GM23248 (cell line): ENCODE results near the gene SPATS2L. TPM values are rescaled to one million over a fixed set of nuclear protein-coding genes. Genes with fewer than 3 reads are reported as not detected.
A peak's percentile ranks its signal among the peaks of the same experiment; 100 is the strongest.

Experiments used
- DNase-seq: peaks from one replicate; pipeline ENCODE4 v3.0.0-alpha.2; 2015
- H2AFZ ChIP-seq: fragments of 200-600 bp; sonication (generic); 2 replicates; pipeline ENCODE4 v1.6.1; 2016; ENCODE audit warnings: antibody characterized with exemption
- H3F3A ChIP-seq: fragments of 200-600 bp; sonication (generic); 2 replicates; pipeline ENCODE4 v1.6.1; 2016; ENCODE audit warnings: mild to moderate bottlenecking, antibody characterized with exemption, mixed run types; ENCODE audit not compliant: insufficient read depth
- H3K27ac ChIP-seq: fragments of 200-600 bp; sonication (generic); 2 replicates; pipeline ENCODE4 v1.5.1; 2016; ENCODE audit warnings: mild to moderate bottlenecking
- H3K27me3 ChIP-seq: fragments of 200-600 bp; sonication (generic); replicated peaks from 2 replicates; pipeline ENCODE4 v1.6.1; 2016; ENCODE audit warnings: mild to moderate bottlenecking; ENCODE audit not compliant: insufficient read depth
- H3K36me3 ChIP-seq: fragments of 200-600 bp; sonication (generic); 2 replicates; pipeline ENCODE4 v1.6.1; 2016; ENCODE audit warnings: low read depth, mild to moderate bottlenecking
- H3K4me1 ChIP-seq: fragments of 200-600 bp; sonication (generic); 2 replicates; pipeline ENCODE4 v1.6.1; 2016; ENCODE audit warnings: mild to moderate bottlenecking; ENCODE audit not compliant: insufficient read depth
- H3K4me2 ChIP-seq: fragments of 200-600 bp; sonication (generic); one replicate; pipeline ENCODE4 v1.6.1; 2016; ENCODE audit warnings: mild to moderate bottlenecking; ENCODE audit not compliant: unreplicated experiment
- H3K4me3 ChIP-seq: fragments of 200-600 bp; sonication (generic); 2 replicates; pipeline ENCODE4 v1.5.1; 2016; ENCODE audit warnings: mild to moderate bottlenecking
- H3K79me2 ChIP-seq: fragments of 200-600 bp; sonication (generic); 2 replicates; pipeline ENCODE4 v1.6.1; 2016; ENCODE audit warnings: mild to moderate bottlenecking; ENCODE audit not compliant: insufficient read depth
- H3K9ac ChIP-seq: fragments of 200-600 bp; sonication (generic); 2 replicates; pipeline ENCODE4 v1.6.1; 2016; ENCODE audit warnings: mild to moderate bottlenecking
- H3K9me2 ChIP-seq: fragments of 200-600 bp; sonication (generic); 2 replicates; pipeline ENCODE4 v1.6.1; 2016; ENCODE audit warnings: mixed run types, mild to moderate bottlenecking, moderate library complexity; ENCODE audit not compliant: insufficient read depth
- H3K9me3 ChIP-seq: fragments of 200-600 bp; sonication (generic); one replicate; pipeline ENCODE4 v1.6.1; 2017; ENCODE audit warnings: low read depth
- H4K20me1 ChIP-seq: fragments of 200-600 bp; sonication (generic); 2 replicates; pipeline ENCODE4 v1.6.0; 2016; ENCODE audit not compliant: insufficient read depth
- EZH2 ChIP-seq: fragments of 200-600 bp; sonication (generic); IDR thresholded peaks from 2 replicates; pipeline ENCODE4 v1.6.1; 2018; ENCODE audit warnings: antibody characterized with exemption, mild to moderate bottlenecking; ENCODE audit not compliant: insufficient read depth, poor library complexity, severe bottlenecking
- EZH2phosphoT487 ChIP-seq: fragments of 200-600 bp; sonication (generic); IDR thresholded peaks from 2 replicates; pipeline ENCODE4 v1.6.1; 2018; ENCODE audit warnings: antibody characterized with exemption, moderate library complexity, mild to moderate bottlenecking, low read depth; ENCODE audit not compliant: insufficient read depth
- WGBS, 2 experiments: methylation state at CpG; one replicate each; pipeline ENCODE4 v1.1.6; 2015 to 2017; ENCODE audit warnings: low lambda C conversion rate in 2 of 2, low coverage in 1 of 2; ENCODE audit errors: missing lambda C conversion rate in 2 of 2; 5-methylcytosine and 5-hydroxymethylcytosine counted together
- in situ Hi-C: fragments of 300-500 bp; cut with MboI; formaldehyde crosslinking; loops from 2 replicates; pipeline ENCODE4 v1.15.0; 2020
- polyA plus RNA-seq: library from polyadenylated mRNA; unstranded; fragments of >200 nt; fragmentation: Nextera tagmentation; extraction: Ambion mirVana; gene quantifications from 2 replicates; pipeline ENCODE4 v1.2.1, GENCODE V29; 2016
- total RNA-seq: library from RNA; depleted of rRNA; stranded (reverse); fragments of >200 nt; shearing (Covaris generic); gene quantifications from 2 replicates; pipeline ENCODE4 v1.2.3, GENCODE V29; 2014

The SPATS2L gene
- total and polyA plus RNA-seq, 2 experiments from 2014 or later = 78.3 to 128 TPM

- no peak overlapping the region for H2AFZ ChIP-seq
- no peaks in the 10 kb centered on the region for H3K9me2 ChIP-seq
- peak; percentile 8 for DNase-seq
- no peaks in the 10 kb centered on the region for H3K27me3 ChIP-seq
- H3K9me3 ChIP-seq = no peaks in the 10 kb centered on the region
- H4K20me1 ChIP-seq = no peaks in the 10 kb centered on the region
- no peak overlapping the region for H3K4me3 ChIP-seq
- no peak for TF ChIP-seq EZH2
- TF ChIP-seq EZH2phosphoT487 = no peak
- WGBS, 2 experiments = 44 to 45% methylated on average over 5 of the region's 5 CpGs
- H3K4me2 ChIP-seq = no peak overlapping the region
- no peak overlapping the region for H3K9ac ChIP-seq
- no peaks in the 10 kb centered on the region for H3K4me1 ChIP-seq
- no peaks in the 10 kb centered on the region for H3K36me3 ChIP-seq
- no peaks in the 10 kb centered on the region for H3K79me2 ChIP-seq
- H3F3A ChIP-seq = no peaks in the 10 kb centered on the region
- in situ Hi-C loops = no loop called here
- H3K27ac ChIP-seq = no peak overlapping the region
Measured at GRCh38 chr2:200275295-200276013, 31.0 kb upstream of the SPATS2L start.

- Histone ChIP-seq H3K27ac (no peak overlapping the region), H3K4me1 (no peaks in the 10 kb centered on the region), H4K20me1 (no peaks in the 10 kb centered on the region), H3K9me3 (no peaks in the 10 kb centered on the region), H3K9me2 (no peaks in the 10 kb centered on the region), H2AFZ (no peak overlapping the region), H3K36me3 (no peaks in the 10 kb centered on the region), H3K79me2 (no peaks in the 10 kb centered on the region), H3K9ac (no peak overlapping the region), H3K4me3 (no peak overlapping the region), H3K27me3 (no peaks in the 10 kb centered on the region), H3F3A (no peaks in the 10 kb centered on the region), H3K4me2 (no peak overlapping the region)
- in situ Hi-C loops = no loop called here
- TF ChIP-seq EZH2 = no peak
- no peak for TF ChIP-seq EZH2phosphoT487
- 75 to 84% methylated on average over 2 of the region's 2 CpGs for WGBS, 2 experiments
- no peak for DNase-seq
Measured at GRCh38 chr2:200276472-200276871, 30.0 kb upstream of the SPATS2L start.

GRCh38 chr2:200278694-200279316 lies 27.7 kb upstream of the SPATS2L start:
- H3K27ac ChIP-seq = no peak overlapping the region
- H4K20me1 ChIP-seq = no peaks in the 10 kb centered on the region
- no peaks in the 10 kb centered on the region for H3K79me2 ChIP-seq
- no peaks in the 10 kb centered on the region for H3F3A ChIP-seq
- no peak overlapping the region for H3K4me2 ChIP-seq
- no peak for DNase-seq
- TF ChIP-seq EZH2 = no peak
- no peaks in the 10 kb centered on the region for H3K36me3 ChIP-seq
- WGBS, 2 experiments = 53 to 61% methylated on average over 6 of the region's 6 CpGs
- H2AFZ ChIP-seq = no peak overlapping the region
- H3K9ac ChIP-seq = no peak overlapping the region
- no peaks in the 10 kb centered on the region for H3K27me3 ChIP-seq
- H3K4me3 ChIP-seq = no peak overlapping the region
- no peaks in the 10 kb centered on the region for H3K9me2 ChIP-seq
- H3K9me3 ChIP-seq = no peaks in the 10 kb centered on the region
- no peaks in the 10 kb centered on the region for H3K4me1 ChIP-seq
- in situ Hi-C loops = no loop called here

GRCh38 chr2:200279857-200280256 lies 26.6 kb upstream of the SPATS2L start:
- no peak overlapping the region for H3K4me3 ChIP-seq
- no peaks in the 10 kb centered on the region for H3K27me3 ChIP-seq
- no peaks in the 10 kb centered on the region for H4K20me1 ChIP-seq
- H3K9me2 ChIP-seq = no peaks in the 10 kb centered on the region
- H3K9me3 ChIP-seq = no peaks in the 10 kb centered on the region
- in situ Hi-C loops = no loop called here
- no peak overlapping the region for H3K9ac ChIP-seq
- no peak overlapping the region for H3K4me2 ChIP-seq
- H3F3A ChIP-seq = no peaks in the 10 kb centered on the region
- no peak for DNase-seq
- no peaks in the 10 kb centered on the region for H3K79me2 ChIP-seq
- TF ChIP-seq EZH2 (no peak), EZH2phosphoT487 (no peak)
- H3K36me3 ChIP-seq = no peaks in the 10 kb centered on the region
- H3K4me1 ChIP-seq = no peaks in the 10 kb centered on the region
- no peak overlapping the region for H2AFZ ChIP-seq
- H3K27ac ChIP-seq = no peak overlapping the region
